Endothelial cell of umbilical vein (primary cell): ENCODE measurements around the gene PITPNM1.

Experiments
- CTCF ChIP-seq, 2 donors: IDR thresholded peaks; 1 replicate in 1 of 2; 2 replicates in 1 of 2; pipeline ENCODE4 v1.5.1; 2011; ENCODE audit warnings: low read length in 2 of 2, mild to moderate bottlenecking in 2 of 2, moderate library complexity in 2 of 2, control low read depth in 1 of 2, inconsistent platforms in 1 of 2, low read depth in 1 of 2; ENCODE audit not compliant: insufficient read depth in 1 of 2; ENCODE audit errors: extremely low read depth in 1 of 2
- EZH2 ChIP-seq: IDR thresholded peaks from 2 replicates; pipeline ENCODE4 v1.6.1; 2012; ENCODE audit warnings: borderline replicate concordance, low read depth, mild to moderate bottlenecking, moderate library complexity, low read length, inconsistent platforms; ENCODE audit not compliant: severe bottlenecking
- POLR2AphosphoS5 ChIP-seq: IDR thresholded peaks from 2 replicates; pipeline ENCODE4 v1.6.1; 2012; ENCODE audit warnings: low read depth, mild to moderate bottlenecking, control low read depth, low read length, moderate library complexity; ENCODE audit not compliant: insufficient read depth

DNA sequence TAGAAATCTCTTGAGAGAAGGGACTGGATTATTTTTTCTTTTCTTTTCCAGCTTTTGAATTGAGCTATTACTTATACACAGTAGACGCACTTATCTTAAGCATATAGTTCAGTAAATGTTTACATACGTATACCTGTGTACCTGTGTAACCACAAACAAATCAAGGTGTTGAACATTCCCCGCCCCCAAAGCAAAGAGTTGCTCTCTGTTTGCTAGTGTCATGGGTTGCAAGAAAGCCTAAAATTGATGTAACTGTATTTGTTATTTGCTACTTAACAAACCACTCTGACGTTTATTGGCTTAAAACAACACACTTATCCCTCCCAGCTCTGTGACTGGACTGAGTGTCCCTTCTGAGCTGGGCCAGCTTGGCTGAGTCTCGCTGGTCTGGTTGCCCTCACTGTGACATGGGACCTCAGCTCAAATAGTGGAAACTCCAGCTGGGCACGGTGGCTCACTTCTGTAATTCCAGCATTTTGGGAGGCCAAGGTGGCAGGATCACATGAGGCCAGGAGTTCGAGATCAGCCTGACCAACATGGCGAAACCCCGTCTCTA, 43.5 kb upstream of the PITPNM1 start:
- no peak for TF ChIP-seq EZH2
- no peak for TF ChIP-seq POLR2AphosphoS5
- no peak for TF ChIP-seq CTCF (IDR thresholded peaks at IDR 0.05; ENCODE audit: extremely low read depth in 1 of 2, insufficient read depth in 1 of 2, low read depth in 1 of 2, low read length in 2 of 2)
